Raji (cell line): ENCODE measurements around the gene G6PD.

ENCODE experiments used
- POLR2A ChIP-seq: IDR thresholded peaks from 2 replicates; pipeline ENCODE4 v1.6.1; 2011; ENCODE audit warnings: low read depth, low read length, control low read depth; ENCODE audit not compliant: insufficient read depth

The G6PD gene

GRCh38 chrX:154515966-154516655 is 30.5 kb downstream of the G6PD start, which contains the start of gene FAM3A:
FAM3A (minus strand) TSS chrX:154516232; CDS start chrX:154515772, 460 bp downstream.
- peak; percentile 79 for TF ChIP-seq POLR2A

- no peak for TF ChIP-seq POLR2A
Observed at GRCh38 chrX:154515090-154515965, 31.3 kb downstream of the G6PD start.

- TF ChIP-seq POLR2A = no peak
Observed at GRCh38 chrX:154513716-154514115, 32.9 kb downstream of the G6PD start.

- no peak for TF ChIP-seq POLR2A
Observed at GRCh38 chrX:154512879-154513553, 33.6 kb downstream of the G6PD start.

- no peak for TF ChIP-seq POLR2A
Observed at GRCh38 chrX:154511761-154512160, 34.9 kb downstream of the G6PD start.

- no peak for TF ChIP-seq POLR2A
Observed at GRCh38 chrX:154509455-154509854, 37.2 kb downstream of the G6PD start.

GRCh38 chrX:154508384-154508745 is 38.3 kb downstream of the G6PD start:
- TF ChIP-seq POLR2A = no peak

GRCh38 chrX:154507673-154508383 is 38.8 kb downstream of the G6PD start:
- TF ChIP-seq POLR2A = no peak

GRCh38 chrX:154506483-154507332 is 39.9 kb downstream of the G6PD start:
- no peak for TF ChIP-seq POLR2A

GRCh38 chrX:154505734-154506133 is 40.9 kb downstream of the G6PD start:
- TF ChIP-seq POLR2A = no peak

GRCh38 chrX:154502989-154503388 is 43.7 kb downstream of the G6PD start:
- no peak for TF ChIP-seq POLR2A

- no peak for TF ChIP-seq POLR2A
Observed at GRCh38 chrX:154502098-154502497, 44.5 kb downstream of the G6PD start.

GRCh38 chrX:154495472-154495922 is 51.1 kb downstream of the G6PD start:
- TF ChIP-seq POLR2A = no peak

- TF ChIP-seq POLR2A = no peak
Observed at GRCh38 chrX:154494715-154495114, 51.9 kb downstream of the G6PD start.
